ENCODE results near the gene PAX2.

PAX2 gene

DNA sequence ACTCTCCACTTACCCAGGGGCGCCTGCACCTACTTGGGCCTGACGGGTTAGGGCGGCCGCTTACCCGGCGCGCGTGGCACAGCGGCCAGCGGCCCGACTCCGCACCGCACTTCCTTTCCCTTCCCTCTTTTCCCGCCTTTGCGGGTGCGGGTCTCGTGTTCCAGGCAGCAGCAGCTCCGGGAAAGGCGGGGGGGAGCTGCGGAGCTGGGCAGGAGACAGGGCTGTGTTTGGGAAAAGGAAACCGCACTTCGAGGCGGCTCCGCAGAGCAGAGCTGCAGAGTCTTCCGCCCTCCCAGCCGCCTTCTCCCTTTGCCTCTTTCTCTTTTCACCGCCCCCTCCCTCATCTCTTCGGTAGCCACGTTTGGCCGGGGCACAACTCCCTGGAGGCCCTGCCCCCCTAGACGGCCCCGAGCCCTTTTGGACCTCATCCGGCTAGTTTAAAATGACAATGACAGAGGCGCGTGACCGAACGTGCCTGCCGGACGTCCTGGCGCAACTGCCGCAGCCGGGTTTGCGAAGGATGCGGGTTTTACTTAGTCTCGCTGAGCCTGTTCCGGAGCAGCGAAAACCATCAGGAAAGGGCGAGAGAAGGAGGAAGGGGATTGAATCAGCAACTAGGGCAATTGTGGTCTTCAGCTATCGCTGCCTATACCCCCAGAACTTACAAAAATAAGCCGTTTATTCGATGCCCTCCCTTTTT is 7.9 kb upstream of the PAX2 start:
- no peak for TF ChIP-seq CTCF (IDR thresholded peaks at IDR 0.05; ENCODE audit: insufficient read depth, low read length, missing control alignments)
- ChIA-PET POLR2A (no interaction called here), CTCF (no interaction called here)
- DNase-seq (ENCODE audit: low read depth, low spot score) = no peak
- H3K4me3 ChIP-seq (ENCODE audit: low read depth, low read length) = no peak overlapping the region

GRCh38 chr10:100738055-100738827 is 7.1 kb upstream of the PAX2 start:
- ChIA-PET POLR2A (no interaction called here), CTCF (no interaction called here)
- no peak for TF ChIP-seq CTCF (IDR thresholded peaks at IDR 0.05; ENCODE audit: insufficient read depth, low read length, missing control alignments)
- no peak overlapping the region for H3K4me3 ChIP-seq (ENCODE audit: low read depth, low read length)
- DNase-seq (ENCODE audit: low read depth, low spot score) = no peak

- H3K4me3 ChIP-seq (ENCODE audit: low read depth, low read length) = no peak overlapping the region
- no peak for DNase-seq (ENCODE audit: low read depth, low spot score)
- no peak for TF ChIP-seq CTCF (IDR thresholded peaks at IDR 0.05; ENCODE audit: insufficient read depth, low read length, missing control alignments)
- POLR2A ChIA-PET = no interaction called here
- CTCF ChIA-PET = interaction anchor here (1.8 kb wide), 1 partner anchor 177 kb away, joined by 6 read pairs; no protein-coding TSS in a partner anchor
Observed at GRCh38 chr10:100739517-100740368, 5.6 kb upstream of the PAX2 start.

DNA sequence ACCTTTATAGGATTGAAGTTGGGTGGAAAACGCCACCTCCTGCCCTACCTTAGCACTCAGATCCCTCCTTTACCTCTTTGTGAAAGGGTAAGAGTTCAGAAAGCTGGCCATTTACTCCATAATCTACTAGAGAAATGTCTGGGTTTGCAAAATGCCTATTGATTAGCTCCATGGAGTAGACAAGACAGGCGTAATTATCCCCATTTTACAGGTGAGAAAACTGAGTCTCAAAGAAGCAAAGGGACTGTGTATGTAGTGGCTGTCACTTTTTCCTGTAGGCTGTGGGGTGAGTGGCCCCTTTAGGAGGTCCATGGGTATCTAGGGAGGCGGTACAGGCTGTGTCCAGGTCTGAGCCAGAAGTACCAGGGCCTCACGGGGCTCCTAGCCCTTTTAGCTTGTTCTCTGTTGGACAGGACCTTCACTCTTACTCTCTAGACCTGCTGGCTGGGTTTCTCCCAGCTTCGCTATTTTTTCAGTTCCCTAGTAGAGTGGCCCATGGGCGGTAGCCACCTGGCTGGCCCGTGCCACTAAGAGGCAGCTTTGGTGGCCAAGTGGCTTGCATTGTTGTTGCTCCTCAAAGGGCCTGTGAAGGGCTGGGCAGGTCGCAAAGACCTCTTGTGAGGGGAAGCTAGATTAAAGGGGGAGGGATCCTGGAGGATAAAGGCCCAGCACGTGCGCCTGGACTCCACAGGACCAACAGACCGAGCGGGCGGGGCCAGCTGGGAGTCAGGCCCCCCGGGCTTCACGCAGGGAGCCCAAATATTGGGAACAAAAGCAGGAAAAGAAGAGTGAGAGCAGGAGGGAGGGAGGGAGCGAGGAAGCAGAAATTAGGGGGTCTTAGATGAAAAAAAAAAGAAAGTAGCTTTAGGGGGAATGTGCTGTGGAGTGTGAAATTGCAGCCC is 4.7 kb upstream of the PAX2 start:
- ChIA-PET POLR2A (no interaction called here), CTCF (interaction anchor here (1.0 to 1.8 kb wide), 3 partner anchors 14 to 178 kb away, joined by 3 to 6 read pairs (median 5); no protein-coding TSS in a partner anchor)
- no peak for DNase-seq (ENCODE audit: low read depth, low spot score)
- H3K4me3 ChIP-seq (ENCODE audit: low read depth, low read length) = no peak overlapping the region
- no peak for TF ChIP-seq CTCF (IDR thresholded peaks at IDR 0.05; ENCODE audit: insufficient read depth, low read length, missing control alignments)

DNA sequence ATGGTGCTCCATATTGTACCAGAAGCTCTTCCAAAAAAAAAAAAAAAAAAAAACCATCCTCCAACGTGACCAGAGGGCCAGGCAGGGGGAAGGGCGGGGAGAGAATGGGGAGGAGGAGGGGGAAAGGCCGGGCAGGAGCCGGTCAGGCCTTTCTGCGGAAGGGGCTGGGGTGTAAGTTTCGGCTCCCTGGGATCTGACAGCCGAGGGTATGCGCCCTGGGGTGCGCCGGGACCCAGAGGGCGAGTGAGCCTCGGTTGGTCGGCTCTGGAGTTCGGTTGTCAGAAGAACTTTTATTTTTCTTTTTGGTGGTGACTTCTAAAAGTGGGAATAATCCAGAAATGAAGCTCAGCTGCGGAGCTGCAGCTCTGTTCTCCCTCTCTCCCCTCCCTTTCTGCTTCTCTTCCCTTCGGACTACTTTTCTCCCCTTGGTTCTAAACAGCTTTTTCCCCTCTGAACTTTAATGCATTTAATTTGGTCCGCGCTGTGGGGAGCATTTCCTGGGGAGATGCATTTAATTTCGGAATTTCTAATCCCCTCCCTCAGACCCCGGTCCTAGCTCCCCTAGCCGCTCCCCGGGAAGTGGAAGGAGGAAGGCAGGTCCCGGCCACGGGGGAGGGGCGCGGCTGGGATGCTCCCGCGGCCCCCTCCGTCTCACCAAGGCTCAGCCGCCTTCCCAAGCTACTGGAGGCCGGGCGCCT is 3.9 kb upstream of the PAX2 start:
- no peak for TF ChIP-seq CTCF (IDR thresholded peaks at IDR 0.05; ENCODE audit: insufficient read depth, low read length, missing control alignments)
- POLR2A ChIA-PET = no interaction called here
- DNase-seq (ENCODE audit: low read depth, low spot score) = no peak
- CTCF ChIA-PET = interaction anchor here (1.0 to 1.8 kb wide), 3 partner anchors 14 to 179 kb away, joined by 3 to 6 read pairs (median 5); no protein-coding TSS in a partner anchor
- H3K4me3 ChIP-seq (ENCODE audit: low read depth, low read length) = no peak overlapping the region

Data from AG04449 (cell line).